Stimulated activated CD4-positive, alpha-beta T cell treated with anti-CD3 and anti-CD28 coated beads, Interleukin-15, amount 100 ng/mL, for 24 hours (primary cell): Measurements from ENCODE around the gene B3GNT9.

Experiments
- DNase-seq: peaks from one replicate; pipeline ENCODE4 v3.0.0-alpha.2; 2020

B3GNT9 gene

GRCh38 chr16:67109407-67110135 lies 41.2 kb downstream of the B3GNT9 start, which contains the start of gene PHAF1:
TSS of gene PHAF1 (plus strand) at chr16:67109941. CDS start at chr16:67110176, 235 bp downstream.
- peak; percentile 96 for DNase-seq

- DNase-seq, result no peak
Observed at GRCh38 chr16:67108931-67109406, 41.8 kb downstream of the B3GNT9 start.

DNA sequence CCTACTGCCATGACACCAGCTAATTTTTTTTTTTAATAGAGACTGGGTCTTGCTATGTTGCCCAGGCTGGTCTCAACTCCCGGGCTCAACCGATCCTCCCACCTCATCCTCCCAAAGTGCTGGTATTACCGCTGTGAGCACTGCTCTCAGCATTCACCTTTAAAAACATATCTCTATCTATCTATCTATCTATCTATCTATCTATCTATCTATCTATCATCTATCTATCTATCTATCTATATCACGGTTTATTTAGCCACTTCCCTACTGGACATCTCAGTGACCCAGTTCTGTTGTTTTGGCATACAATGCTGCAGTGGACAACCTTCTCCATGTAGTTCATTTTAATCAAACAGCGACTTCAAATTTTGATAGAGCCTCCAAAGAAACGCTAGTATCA lies 42.3 kb downstream of the B3GNT9 start:
- DNase-seq, result no peak

DNA sequence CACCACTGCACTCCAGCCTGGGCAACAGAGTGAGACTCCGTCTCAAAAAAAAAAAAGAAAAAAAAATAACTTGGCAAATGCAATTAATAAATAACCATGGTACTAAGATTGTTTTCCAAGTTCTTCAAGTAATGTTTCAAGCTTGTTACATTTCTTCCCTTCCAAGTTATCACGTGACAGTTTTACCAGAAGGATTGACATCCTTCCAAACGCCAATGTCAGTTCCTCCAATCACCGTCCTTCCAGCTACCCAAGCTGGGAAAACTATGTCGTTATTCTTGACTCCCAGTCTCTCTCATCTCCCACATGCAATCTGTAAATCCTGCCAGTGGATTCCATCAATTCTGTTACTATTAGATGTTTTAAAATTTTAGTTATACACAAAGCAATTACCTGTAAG lies 44.9 kb downstream of the B3GNT9 start:
- DNase-seq, result no peak

DNA sequence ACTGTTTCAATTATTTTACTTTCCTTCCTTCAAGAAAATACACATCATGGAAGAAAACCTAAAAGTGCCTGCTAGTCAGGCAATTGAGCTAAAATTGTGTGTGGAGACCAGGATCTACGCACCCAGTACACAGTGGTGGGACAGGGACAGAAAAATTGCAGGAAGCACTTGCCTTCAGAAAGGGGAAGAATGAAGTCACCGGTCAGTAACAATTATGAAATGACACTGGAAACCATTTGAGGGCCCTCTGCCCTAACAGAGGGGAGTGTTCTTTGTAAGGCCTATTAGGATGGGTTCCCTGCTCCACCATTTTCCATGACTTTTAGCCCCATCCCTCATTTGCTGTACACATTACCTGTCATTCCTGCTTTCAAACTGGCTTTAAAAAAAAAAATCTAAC lies 45.6 kb downstream of the B3GNT9 start:
- DNase-seq, result no peak

DNA sequence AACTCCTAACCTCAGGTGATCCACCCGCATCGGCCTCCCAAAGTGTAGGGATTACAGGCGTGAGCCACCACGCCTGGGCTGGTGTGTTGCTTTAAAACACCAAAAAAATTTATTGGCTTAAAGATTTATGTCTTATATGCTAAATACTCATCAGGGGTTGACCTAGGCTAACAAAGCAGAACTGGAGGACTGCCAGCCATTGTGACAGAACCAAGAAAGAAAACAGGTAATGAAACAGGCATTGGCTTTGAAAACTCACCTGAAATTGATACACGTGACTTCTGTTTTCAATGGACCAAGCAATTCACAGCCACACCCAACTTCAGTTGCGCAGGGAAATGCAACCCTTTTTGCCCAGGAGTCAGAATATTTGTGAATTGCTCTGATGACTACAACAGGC lies 46.0 kb downstream of the B3GNT9 start:
- DNase-seq, result no peak

DNA sequence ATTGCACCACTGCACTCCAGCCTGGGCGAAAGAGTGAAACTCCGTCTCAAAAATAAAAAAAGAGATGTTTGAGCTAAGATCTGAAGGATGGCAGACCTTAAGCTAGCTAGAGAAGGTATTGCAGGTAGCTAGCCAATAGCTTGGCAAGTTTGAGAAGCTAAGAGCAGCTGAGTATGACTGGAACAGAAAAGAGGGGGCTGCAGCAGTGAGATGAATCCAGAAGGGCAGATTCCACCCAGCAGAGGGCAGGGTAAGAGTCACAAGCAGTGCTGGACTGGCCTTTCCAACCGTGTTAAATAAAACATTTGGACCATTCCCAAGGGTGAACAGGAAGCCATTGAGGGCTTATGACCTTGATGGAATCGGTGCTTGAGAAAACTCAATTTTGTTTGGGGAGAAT lies 46.7 kb downstream of the B3GNT9 start:
- no peak for DNase-seq

DNA sequence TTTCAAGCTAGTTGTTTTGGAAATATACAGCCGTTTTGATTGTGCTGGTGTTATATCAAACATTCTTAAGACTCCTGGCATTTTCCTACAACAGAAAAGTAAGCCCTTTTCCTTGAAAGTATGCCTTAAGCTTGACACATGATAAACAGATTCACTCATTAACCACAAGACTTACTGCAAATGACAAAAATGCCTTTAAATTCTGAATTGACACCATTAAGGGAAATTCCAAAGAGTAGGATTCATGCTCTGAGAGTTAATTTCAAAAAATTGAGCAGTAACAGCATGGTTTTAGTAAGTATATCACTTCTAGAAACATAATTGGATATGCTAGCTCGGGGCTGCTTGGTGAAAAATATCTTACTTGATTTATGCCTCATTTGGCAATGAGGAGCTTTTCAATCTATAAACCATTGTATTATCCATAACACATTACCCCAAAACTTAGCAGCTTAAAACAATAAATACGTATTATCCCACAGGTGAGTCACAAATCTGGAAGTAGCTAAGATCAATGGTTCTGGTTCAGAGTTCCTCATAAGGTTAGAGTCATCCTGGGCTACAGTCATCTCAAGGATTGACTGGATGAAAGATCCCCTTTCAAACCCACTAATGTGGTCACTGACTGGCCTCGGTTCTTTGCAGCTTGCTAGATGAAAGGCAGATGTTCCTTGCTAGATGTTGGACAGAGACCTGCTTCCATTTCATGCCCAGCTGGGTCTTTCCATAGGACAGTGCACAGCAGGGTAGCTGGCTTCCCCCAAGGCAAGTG lies 49.3 kb downstream of the B3GNT9 start:
- no peak for DNase-seq

DNA sequence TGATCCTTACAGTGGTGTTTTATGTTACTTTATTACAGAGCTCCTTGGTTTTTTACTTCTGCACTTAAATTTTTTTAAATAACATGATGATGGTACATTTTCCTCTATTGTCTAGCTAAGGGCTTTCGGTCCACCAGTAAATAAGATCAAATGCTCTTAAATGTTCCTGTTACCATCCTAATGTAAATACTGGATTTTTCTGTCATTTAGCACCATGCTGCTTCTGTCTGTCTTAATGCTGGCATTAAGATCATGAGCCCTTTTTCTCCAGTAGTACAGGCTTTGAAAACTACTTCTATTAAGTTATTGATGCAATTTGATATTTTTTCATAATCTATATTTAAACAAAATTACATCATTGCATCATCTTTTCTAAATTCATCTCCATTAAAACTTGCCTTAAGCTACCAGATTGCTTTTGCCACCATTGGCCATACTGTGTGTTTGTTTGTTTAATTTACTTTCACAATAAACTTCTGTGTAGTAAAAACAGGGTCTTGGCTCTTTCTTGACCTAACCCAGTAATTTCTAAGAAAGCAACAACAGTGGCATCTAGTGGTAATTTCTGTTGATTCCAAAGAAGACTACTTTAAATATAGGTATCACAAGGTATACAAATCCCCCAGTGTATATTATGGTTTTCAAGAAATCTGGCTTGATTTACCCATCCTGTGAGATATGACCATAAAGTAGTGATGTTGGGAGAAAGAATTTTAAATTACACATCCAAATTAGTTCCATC lies 50.1 kb downstream of the B3GNT9 start:
- no peak for DNase-seq

GRCh38 chr16:67098599-67098998 lies 52.2 kb downstream of the B3GNT9 start:
- DNase-seq, result no peak
